Adrenal gland (tissue), 12 donors: ENCODE results near the gene C16orf78. TPM values are rescaled to one million over a fixed set of nuclear protein-coding genes. Genes with fewer than 3 reads are reported as not detected.

Experiments
- DNase-seq, 7 donors: peaks; one replicate each; pipeline ENCODE4 v3.0.0-alpha.2; 2019 to 2020
- H3K27ac ChIP-seq, 5 donors: fragments of 200-600 bp; sonication (generic) in 4 of 5; 1 replicate in 3 of 5; 2 replicates in 2 of 5; pipeline versions ENCODE4 v1.5.1 to v1.8.0; 2016 to 2020; ENCODE audit warnings: mild to moderate bottlenecking in 1 of 5
- H3K27me3 ChIP-seq: fragments of 200-600 bp; 2 replicates; pipeline ENCODE4 v1.8.0; 2021
- H3K36me3 ChIP-seq, 2 donors: fragments of 200-600 bp; replicated peaks in 1 of 2; 1 replicate in 1 of 2; 2 replicates in 1 of 2; pipeline versions ENCODE4 v1.5.1 to v1.8.0; 2018 to 2022
- H3K4me1 ChIP-seq, 2 donors: fragments of 200-600 bp; replicated peaks in 1 of 2; 1 replicate in 1 of 2; 2 replicates in 1 of 2; pipeline versions ENCODE4 v1.5.1 to v1.8.0; 2018 to 2021
- H3K4me3 ChIP-seq, 4 donors: fragments of 200-600 bp; sonication (generic) in 3 of 4; one replicate each; pipeline ENCODE4 v1.5.1; 2016 to 2018
- H3K9me3 ChIP-seq, 3 donors: fragments of 200-600 bp; sonication (generic) in 1 of 3; replicated peaks in 1 of 3; 1 replicate in 2 of 3; 2 replicates in 1 of 3; pipeline versions ENCODE4 v1.5.1 to v1.8.0; 2016 to 2021
- CTCF ChIP-seq, 6 experiments: fragments of 450-650 bp in 4 of 6; fragments of 200-600 bp in 2 of 6; sonication (generic) in 1 of 6; IDR thresholded peaks; 1 replicate in 5 of 6; 2 replicates in 1 of 6; pipeline versions ENCODE4 v1.5.1 to v1.8.0; 2016 to 2021; ENCODE audit warnings: antibody characterized with exemption in 6 of 6, mild to moderate bottlenecking in 2 of 6, moderate library complexity in 1 of 6
- POLR2A ChIP-seq, 2 donors: fragments of 450-650 bp; IDR thresholded peaks; one replicate each; pipeline ENCODE4 v1.6.1; 2017; ENCODE audit warnings: antibody characterized with exemption in 2 of 2, mild to moderate bottlenecking in 2 of 2, moderate library complexity in 1 of 2
- WGBS, 4 donors: extraction: QIAGEN DNeasy Blood & Tissue Kit in 2 of 4; methylation state at CpG; one replicate each; pipeline versions ENCODE4 v1.1.5 to v1.1.7; 2013 to 2017; 5-methylcytosine and 5-hydroxymethylcytosine counted together
- intact Hi-C, 2 donors: fragments of 100-400 bp; cut with DNase I; formaldehyde crosslinking; loops; one replicate each; pipeline versions ENCODE4 v1.14.1 to v1.15.0; 2022 to 2023
- polyA plus RNA-seq, 3 donors: library from polyadenylated mRNA; stranded (reverse); fragments of 200-250 nt in 2 of 3; fragments of 350-450 nt in 1 of 3; fragmentation: Illumina TruSeq in 1 of 3; extraction: RNeasy Lipid Tissue Mini Kit (QIAGEN cat#74804) in 1 of 3; gene quantifications; one replicate each; pipeline ENCODE4 v1.2.3, GENCODE V29; 2013 to 2014
- total RNA-seq, 9 donors: library from RNA; depleted of rRNA in 4 of 9; stranded (reverse); fragments of >200 nt in 4 of 9; fragments of 120-200 nt in 1 of 9; fragmentation: NEBNext Ultra II Directional in 1 of 9; extraction: Animal tissue kit (Norgen Biotek cat#: 25700) in 1 of 9; gene quantifications; one replicate each; pipeline versions ENCODE4 v1.1.0 to v1.2.4, GENCODE V29; 2013 to 2023
- donor health status: healthy with polysubstance abuse.
- donor health status: Bipolar disorder and iron deficiency.
- donor health status: DM: yes; HTN: yes; CAD: no.
- donor health status: DM: no; HTN: no; CAD: no.
- donor health status: DM: no; HTN: no; CAD: no.
- donor health status: DM: yes; HTN: yes; CAD: no.

C16orf78 gene
- total and polyA plus RNA-seq, 12 donors = not detected

GRCh38 chr16:49365711-49366509 lies 7.7 kb upstream of the C16orf78 start:
- H3K4me1 ChIP-seq = no peaks in the 10 kb centered on the region
- H3K27me3 ChIP-seq = no peaks in the 10 kb centered on the region
- H3K9me3 ChIP-seq = no peaks in the 10 kb centered on the region
- intact Hi-C loops = no loop called here
- no peak overlapping the region for H3K27ac ChIP-seq
- 65 to 72% (median 69%) methylated on average over 4 of the region's 4 CpGs for WGBS, 4 donors
- DNase-seq = no peak
- no peak for TF ChIP-seq POLR2A (IDR thresholded peaks at IDR 0.05)
- TF ChIP-seq CTCF (IDR thresholded peaks at IDR 0.05) = no peak
- no peak overlapping the region for H3K4me3 ChIP-seq
- no peaks in the 10 kb centered on the region for H3K36me3 ChIP-seq

GRCh38 chr16:49366669-49367068 lies 6.9 kb upstream of the C16orf78 start:
- intact Hi-C loops = no loop called here
- WGBS, 4 donors = 59 to 75% (median 62%) methylated on average over 3 of the region's 3 CpGs
- TF ChIP-seq CTCF (IDR thresholded peaks at IDR 0.05) (no peak), POLR2A (IDR thresholded peaks at IDR 0.05) (no peak)

GRCh38 chr16:49369651-49370611 lies 3.7 kb upstream of the C16orf78 start:
- Histone ChIP-seq H3K27ac (no peak overlapping the region), H3K4me3 (no peak overlapping the region), H3K4me1 (no peaks in the 10 kb centered on the region), H3K27me3 (no peaks in the 10 kb centered on the region), H3K9me3 (no peaks in the 10 kb centered on the region), H3K36me3 (no peaks in the 10 kb centered on the region)
- 62 to 80% (median 65%) methylated on average over 2 to 3 of the region's 3 CpGs for WGBS, 4 donors
- no peak for DNase-seq
- TF ChIP-seq CTCF (IDR thresholded peaks at IDR 0.05) (no peak), POLR2A (IDR thresholded peaks at IDR 0.05) (no peak)
- intact Hi-C loops = no loop called here

More at GRCh38 chr16:49366669-49367068, 6.9 kb upstream of the C16orf78 start:
- Histone ChIP-seq H3K9me3 (no peaks in the 10 kb centered on the region), H3K4me3 (no peak overlapping the region), H3K27ac (no peak overlapping the region), H3K36me3 (no peaks in the 10 kb centered on the region), H3K27me3 (no peaks in the 10 kb centered on the region), H3K4me1 (no peaks in the 10 kb centered on the region)
- DNase-seq = no peak

- Histone ChIP-seq H3K9me3 (no peaks in the 10 kb centered on the region), H3K27ac (no peak overlapping the region), H3K4me1 (no peaks in the 10 kb centered on the region), H3K4me3 (no peak overlapping the region), H3K36me3 (no peaks in the 10 kb centered on the region), H3K27me3 (peaks cover 6% of the 10 kb centered on the region)
- peak in 1 of 7 donors; percentile 3 for DNase-seq
- 87 to 93% (median 88%) methylated on average over 4 of the region's 4 CpGs for WGBS, 4 donors
- no peak for TF ChIP-seq CTCF (IDR thresholded peaks at IDR 0.05)
- no peak for TF ChIP-seq POLR2A (IDR thresholded peaks at IDR 0.05)
- intact Hi-C loops = no loop called here
Observed at GRCh38 chr16:49376206-49376605, 2.6 kb downstream of the C16orf78 start.
